Stimulated activated CD8-positive, alpha-beta memory T cell treated with anti-CD3 and anti-CD28 coated beads, Interleukin-2, amount 100 ng/mL, for 48 hours (primary cell): ENCODE results near the gene CPEB4.

Experiments
- DNase-seq, 2 donors: peaks; one replicate each; pipeline ENCODE4 v3.0.0-alpha.2; 2020; ENCODE audit warnings: low read depth in 2 of 2

Gene CPEB4

GRCh38 chr5:173858670-173859407 lies 29.3 kb upstream of the CPEB4 start:
- DNase-seq = no peak

- DNase-seq = no peak
Observed at GRCh38 chr5:173859408-173860159, 28.6 kb upstream of the CPEB4 start.

- no peak for DNase-seq
Observed at GRCh38 chr5:173862047-173862477, 26.1 kb upstream of the CPEB4 start.

GRCh38 chr5:173863359-173863758 lies 24.8 kb upstream of the CPEB4 start:
- DNase-seq = no peak

- DNase-seq = no peak
Observed at GRCh38 chr5:173864126-173865050, 23.8 kb upstream of the CPEB4 start.

- no peak for DNase-seq
Observed at GRCh38 chr5:173866243-173866857, 21.8 kb upstream of the CPEB4 start.

- no peak for DNase-seq
Observed at GRCh38 chr5:173866858-173867679, 21.1 kb upstream of the CPEB4 start.

- no peak for DNase-seq
Observed at GRCh38 chr5:173868096-173868880, 19.9 kb upstream of the CPEB4 start.

GRCh38 chr5:173869316-173869715 lies 18.8 kb upstream of the CPEB4 start:
- DNase-seq = no peak

- no peak for DNase-seq
Observed at GRCh38 chr5:173872957-173873305, 15.2 kb upstream of the CPEB4 start.

GRCh38 chr5:173873306-173873922 lies 14.7 kb upstream of the CPEB4 start:
- DNase-seq = no peak

GRCh38 chr5:173875189-173875588 lies 13.0 kb upstream of the CPEB4 start:
- DNase-seq = no peak

- no peak for DNase-seq
Observed at GRCh38 chr5:173878224-173878967, 9.8 kb upstream of the CPEB4 start.

GRCh38 chr5:173880306-173880985 lies 7.7 kb upstream of the CPEB4 start:
- no peak for DNase-seq

GRCh38 chr5:173881811-173882575 lies 6.2 kb upstream of the CPEB4 start:
- no peak for DNase-seq

- no peak for DNase-seq
Observed at GRCh38 chr5:173882632-173883031, 5.5 kb upstream of the CPEB4 start.

GRCh38 chr5:173883347-173883924 lies 4.7 kb upstream of the CPEB4 start:
- DNase-seq = no peak
